ENCODE data around the gene EHD1. TPM values are rescaled to one million over a fixed set of nuclear protein-coding genes. Genes with fewer than 3 reads are reported as not detected.

Gene EHD1
- total RNA-seq, 2 experiments from 2014 or later, result 101 to 153 TPM

GRCh38 chr11:64900263-64900678 is 21.9 kb upstream of the EHD1 start:
- no peak for DNase-seq (ENCODE audit: low spot score)
- Histone ChIP-seq H3K4me2 (ENCODE audit: low read length) (no peak overlapping the region), H3K9me3 (ENCODE audit: low read length) (no peaks in the 10 kb centered on the region), H3K79me2 (ENCODE audit: insufficient read depth, low read depth, low read length) (no peaks in the 10 kb centered on the region), H3K4me3 (ENCODE audit: low read depth, low read length, poor library complexity, severe bottlenecking) (no peak overlapping the region), H3K9me2 (ENCODE audit: insufficient read depth, low read length) (no peaks in the 10 kb centered on the region), H3K36me3 (ENCODE audit: insufficient read depth, low read length) (peaks cover 32% of the 10 kb centered on the region; the same call in 1 of the 2 replicates), H4K20me1 (ENCODE audit: insufficient read depth, low read length) (no peaks in the 10 kb centered on the region), H2AFZ (ENCODE audit: low read length) (no peak overlapping the region), H3K27ac (ENCODE audit: low read depth, low read length, poor library complexity, severe bottlenecking) (no peak overlapping the region), H3K4me1 (ENCODE audit: insufficient read depth, low read length, poor library complexity, severe bottlenecking) (peaks cover 7% of the 10 kb centered on the region)
- BruUV-seq (replicated peaks), result no TSS peak
- intact Hi-C loops (cut with micrococcal nuclease; ENCODE audit: unreplicated experiment), result no loop called here
- POLR2A ChIA-PET, result interaction anchor here (0.6 to 0.7 kb wide), 2 partner anchors 23 to 113 kb away, joined by 3 to 4 read pairs; no protein-coding TSS in a partner anchor
- TF ChIP-seq, protein P1, sequence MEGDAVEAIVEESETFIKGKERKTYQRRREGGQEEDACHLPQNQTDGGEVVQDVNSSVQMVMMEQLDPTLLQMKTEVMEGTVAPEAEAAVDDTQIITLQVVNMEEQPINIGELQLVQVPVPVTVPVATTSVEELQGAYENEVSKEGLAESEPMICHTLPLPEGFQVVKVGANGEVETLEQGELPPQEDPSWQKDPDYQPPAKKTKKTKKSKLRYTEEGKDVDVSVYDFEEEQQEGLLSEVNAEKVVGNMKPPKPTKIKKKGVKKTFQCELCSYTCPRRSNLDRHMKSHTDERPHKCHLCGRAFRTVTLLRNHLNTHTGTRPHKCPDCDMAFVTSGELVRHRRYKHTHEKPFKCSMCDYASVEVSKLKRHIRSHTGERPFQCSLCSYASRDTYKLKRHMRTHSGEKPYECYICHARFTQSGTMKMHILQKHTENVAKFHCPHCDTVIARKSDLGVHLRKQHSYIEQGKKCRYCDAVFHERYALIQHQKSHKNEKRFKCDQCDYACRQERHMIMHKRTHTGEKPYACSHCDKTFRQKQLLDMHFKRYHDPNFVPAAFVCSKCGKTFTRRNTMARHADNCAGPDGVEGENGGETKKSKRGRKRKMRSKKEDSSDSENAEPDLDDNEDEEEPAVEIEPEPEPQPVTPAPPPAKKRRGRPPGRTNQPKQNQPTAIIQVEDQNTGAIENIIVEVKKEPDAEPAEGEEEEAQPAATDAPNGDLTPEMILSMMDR (conservative IDR thresholded peaks at IDR 0.05; ENCODE audit: low read length), result no peak
- TF ChIP-seq EZH2phosphoT487 (IDR thresholded peaks at IDR 0.05; ENCODE audit: borderline replicate concordance, low read depth, low read length), result no peak
- CTCF ChIA-PET (ENCODE audit: unreplicated experiment), result no interaction called here

- TF ChIP-seq, protein P1 (conservative IDR thresholded peaks at IDR 0.05; ENCODE audit: low read length), result no peak
- TF ChIP-seq EZH2phosphoT487 (IDR thresholded peaks at IDR 0.05; ENCODE audit: borderline replicate concordance, low read depth, low read length), result no peak
- Histone ChIP-seq H2AFZ (ENCODE audit: low read length) (no peak overlapping the region), H3K9me2 (ENCODE audit: insufficient read depth, low read length) (no peaks in the 10 kb centered on the region), H4K20me1 (ENCODE audit: insufficient read depth, low read length) (no peaks in the 10 kb centered on the region), H3K79me2 (ENCODE audit: insufficient read depth, low read depth, low read length) (no peaks in the 10 kb centered on the region), H3K4me1 (ENCODE audit: insufficient read depth, low read length, poor library complexity, severe bottlenecking) (peaks cover 11% of the 10 kb centered on the region), H3K4me2 (ENCODE audit: low read length) (no peak overlapping the region), H3K9me3 (ENCODE audit: low read length) (no peaks in the 10 kb centered on the region), H3K36me3 (ENCODE audit: insufficient read depth, low read length) (peaks cover 25% of the 10 kb centered on the region; the same call in 1 of the 2 replicates), H3K27ac (ENCODE audit: low read depth, low read length, poor library complexity, severe bottlenecking) (no peak overlapping the region), H3K4me3 (ENCODE audit: low read depth, low read length, poor library complexity, severe bottlenecking) (no peak overlapping the region)
- DNase-seq (ENCODE audit: low spot score), result no peak
- no TSS peak for BruUV-seq (replicated peaks)
- ChIA-PET POLR2A (no interaction called here), CTCF (ENCODE audit: unreplicated experiment) (no interaction called here)
- intact Hi-C loops (cut with micrococcal nuclease; ENCODE audit: unreplicated experiment), result no loop called here
Observed at GRCh38 chr11:64898541-64898940, 20.1 kb upstream of the EHD1 start.

GRCh38 chr11:64898076-64898445 is 19.6 kb upstream of the EHD1 start:
- no peaks in the 10 kb centered on the region for H3K9me3 ChIP-seq (ENCODE audit: low read length)
- peaks cover 11% of the 10 kb centered on the region for H3K4me1 ChIP-seq (ENCODE audit: insufficient read depth, low read length, poor library complexity, severe bottlenecking)
- no peak for TF ChIP-seq EZH2phosphoT487 (IDR thresholded peaks at IDR 0.05; ENCODE audit: borderline replicate concordance, low read depth, low read length)
- TF ChIP-seq, protein P1 (conservative IDR thresholded peaks at IDR 0.05; ENCODE audit: low read length), result no peak
- no peak overlapping the region for H2AFZ ChIP-seq (ENCODE audit: low read length)
- no TSS peak for BruUV-seq (replicated peaks)
- DNase-seq (ENCODE audit: low spot score), result no peak
- H3K4me2 ChIP-seq (ENCODE audit: low read length), result no peak overlapping the region
- CTCF ChIA-PET (ENCODE audit: unreplicated experiment), result no interaction called here
- no peak overlapping the region for H3K4me3 ChIP-seq (ENCODE audit: low read depth, low read length, poor library complexity, severe bottlenecking)
- peaks cover 20% of the 10 kb centered on the region; the same call in 1 of the 2 replicates for H3K36me3 ChIP-seq (ENCODE audit: insufficient read depth, low read length)
- no peak overlapping the region for H3K27ac ChIP-seq (ENCODE audit: low read depth, low read length, poor library complexity, severe bottlenecking)
- no peaks in the 10 kb centered on the region for H3K79me2 ChIP-seq (ENCODE audit: insufficient read depth, low read depth, low read length)
- intact Hi-C loops (cut with micrococcal nuclease; ENCODE audit: unreplicated experiment), result no loop called here
- H4K20me1 ChIP-seq (ENCODE audit: insufficient read depth, low read length), result no peaks in the 10 kb centered on the region
- H3K9me2 ChIP-seq (ENCODE audit: insufficient read depth, low read length), result no peaks in the 10 kb centered on the region
- POLR2A ChIA-PET, result no interaction called here

Measured in OCI-LY7 (cell line).